ENCODE results near the gene KRT33B. TPM values are rescaled to one million over a fixed set of nuclear protein-coding genes. Genes with fewer than 3 reads are reported as not detected.
A peak's percentile ranks its signal among the peaks of the same experiment; 100 is the strongest.

Gene KRT33B
- total RNA-seq, 1 donor from 2014 or later = not detected

DNA sequence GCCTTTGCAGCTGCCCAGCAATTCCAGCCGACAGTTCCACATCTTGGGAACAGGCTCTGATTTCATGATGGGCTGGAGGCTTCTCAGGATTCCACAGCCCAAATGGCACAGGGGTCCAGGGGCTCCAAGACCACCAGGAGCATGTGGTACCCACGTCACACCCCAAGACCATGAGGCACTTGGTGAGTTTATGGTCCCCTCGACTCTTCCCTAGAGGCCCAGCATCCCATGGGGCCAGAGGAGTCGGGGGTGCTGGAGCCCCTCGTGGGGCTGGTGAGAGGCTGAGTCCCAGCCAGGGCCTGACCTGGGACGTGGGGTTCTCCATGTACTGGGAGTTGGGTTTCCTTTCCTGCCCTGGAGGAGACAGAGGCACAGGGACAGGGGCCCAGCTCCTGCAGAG is 44.0 kb downstream of the KRT33B start:
- DNase-seq (ENCODE audit: low read depth in 2 of 2) = no peak

DNA sequence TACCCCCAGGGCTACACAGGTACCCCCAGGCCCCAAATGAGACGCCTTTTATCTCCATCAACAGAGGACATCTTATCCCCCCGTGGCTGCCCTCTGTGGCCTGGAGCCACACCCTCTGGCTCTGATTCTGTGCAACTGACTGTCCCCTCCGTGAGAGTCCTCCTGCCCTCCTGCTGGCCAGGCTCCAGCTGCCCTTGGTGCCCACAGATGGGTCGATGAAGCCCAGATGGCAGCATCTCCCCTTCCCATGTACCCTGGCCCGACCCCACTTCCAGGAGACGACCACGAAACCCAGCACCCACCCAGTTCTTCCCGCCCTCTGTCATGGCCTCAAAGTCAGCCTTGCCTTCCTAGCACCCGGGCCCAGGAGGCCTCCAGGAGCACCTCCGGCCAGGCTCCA is 44.5 kb downstream of the KRT33B start:
- DNase-seq (ENCODE audit: low read depth in 2 of 2) = no peak

DNA sequence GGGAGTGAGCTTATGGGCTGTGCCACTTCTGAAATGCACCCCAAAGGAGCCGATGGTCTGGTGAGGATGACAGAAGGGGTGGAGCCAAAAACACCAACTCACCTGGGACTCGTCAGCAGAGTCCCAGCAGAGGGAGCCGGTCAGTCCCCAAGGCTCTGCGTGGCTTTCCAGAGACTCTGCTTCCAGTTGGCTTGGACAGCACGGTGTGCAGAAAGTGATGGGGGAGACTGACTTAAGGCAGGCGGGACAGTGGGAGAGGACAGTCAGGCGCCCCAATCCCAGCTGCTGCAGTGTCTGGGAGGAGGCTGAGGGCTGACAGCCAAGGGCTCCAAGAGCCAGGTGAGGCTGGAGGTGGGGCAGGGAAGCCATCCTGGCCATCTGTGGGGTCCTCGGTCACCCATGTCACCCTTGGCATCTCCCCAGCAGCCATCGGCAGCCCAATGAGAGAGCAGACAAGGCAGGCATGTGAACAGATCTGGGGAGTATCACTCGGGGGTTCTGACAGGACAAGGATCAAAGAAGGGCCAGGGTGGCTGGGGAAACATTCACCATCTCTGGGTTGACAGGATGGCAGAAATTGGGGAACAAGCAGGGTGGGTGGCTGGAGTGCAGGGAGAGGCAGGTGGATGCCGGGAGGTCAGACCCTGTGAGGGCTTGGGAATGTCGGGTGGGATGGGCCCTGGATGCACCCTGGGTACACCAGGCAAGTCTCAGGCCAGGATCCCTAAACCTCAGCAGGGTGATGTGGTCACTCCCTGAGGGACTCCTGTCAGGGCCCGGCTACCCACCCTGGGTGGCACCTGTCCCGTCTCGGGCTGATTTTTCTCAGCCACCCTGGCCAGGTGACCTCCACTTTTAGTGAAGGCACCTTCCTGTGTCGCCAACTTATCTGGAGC is 45.2 kb downstream of the KRT33B start:
- DNase-seq (ENCODE audit: low read depth in 2 of 2) = peak in 1 of 2 donors; percentile 18

DNA sequence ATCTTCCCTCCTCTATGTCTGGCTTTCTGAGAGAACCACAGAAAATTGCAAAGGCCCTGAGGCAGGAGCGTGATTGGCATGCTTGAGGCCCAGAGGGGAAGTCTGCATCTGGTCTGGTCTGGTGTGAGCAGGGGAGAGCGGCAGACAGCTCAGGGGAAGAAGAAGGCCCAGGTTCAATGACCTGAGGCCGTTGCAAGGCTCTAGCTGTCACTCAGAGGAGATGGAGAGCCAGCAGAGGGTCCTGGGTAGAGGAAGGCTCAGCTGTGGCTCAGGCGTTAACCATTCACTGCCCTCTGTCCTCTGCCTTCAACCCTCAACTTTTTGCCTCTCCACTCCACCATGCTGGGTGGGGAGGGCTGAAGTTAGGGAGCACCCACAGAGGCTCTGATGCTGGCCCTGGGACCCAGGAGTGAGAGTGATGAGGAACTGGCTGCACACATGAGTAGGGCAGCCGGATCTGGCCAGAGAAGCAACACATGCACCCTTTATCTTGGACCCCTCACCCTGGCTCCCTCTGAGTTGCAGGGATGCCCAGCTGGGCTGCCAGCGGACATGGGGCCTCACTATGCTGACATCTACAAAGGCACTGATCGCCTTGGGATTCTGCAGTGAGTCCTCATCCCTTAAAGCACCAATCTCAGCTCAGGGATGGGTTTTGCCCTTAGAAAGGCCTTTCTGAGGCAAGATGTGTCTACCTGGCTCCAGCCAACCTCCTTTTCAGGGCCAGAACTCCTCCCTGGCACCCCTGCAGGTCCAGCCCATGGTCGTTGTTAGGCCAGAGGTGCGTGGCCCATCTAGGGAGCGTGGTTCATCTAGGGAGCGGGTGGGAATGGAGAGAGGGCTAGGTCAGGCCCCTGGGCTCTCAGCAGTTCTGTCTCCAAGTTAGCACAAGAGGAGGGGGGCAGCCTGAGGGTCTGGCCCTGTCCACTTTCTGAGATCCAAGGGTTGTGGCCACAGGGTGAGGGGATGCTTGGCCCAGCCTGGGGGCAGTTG is 46.4 kb downstream of the KRT33B start:
- DNase-seq (ENCODE audit: low read depth in 2 of 2) = no peak

DNA sequence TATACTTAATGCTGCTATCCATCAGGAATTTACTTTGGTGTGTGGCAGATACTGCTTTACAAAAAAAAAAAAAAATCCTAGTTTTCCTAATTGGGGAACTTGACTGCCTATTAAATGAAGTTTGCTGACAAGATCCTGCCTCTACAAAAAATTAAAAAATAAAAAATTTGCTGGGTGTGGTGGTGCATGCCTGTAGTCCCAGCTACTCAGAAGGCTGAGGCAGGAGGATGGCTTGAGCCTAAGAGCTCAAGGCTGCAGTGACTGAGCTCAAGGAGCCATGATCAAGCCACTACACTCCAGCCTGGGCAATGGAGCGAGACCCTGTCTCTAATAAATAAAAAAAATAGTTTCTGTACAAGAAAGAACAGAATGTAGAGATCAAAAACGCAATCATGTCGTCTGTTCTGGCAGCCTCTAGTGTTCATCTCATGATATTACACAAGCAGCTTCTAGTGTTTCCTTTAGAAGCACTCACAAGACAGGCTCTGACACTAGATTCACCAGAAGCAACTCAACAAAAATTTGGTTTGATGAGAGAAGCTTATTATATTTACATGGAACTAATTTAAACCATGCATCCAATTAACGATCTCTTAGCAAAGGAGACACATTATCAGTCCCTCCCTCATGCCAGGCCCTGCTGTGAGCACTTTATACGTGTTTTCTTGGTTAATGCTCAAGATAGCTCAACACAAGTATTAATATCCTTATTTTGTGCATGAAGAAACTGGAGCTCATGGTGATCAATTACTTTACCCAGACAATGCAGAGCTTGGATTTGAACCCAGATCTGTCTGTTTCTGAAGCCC is 47.3 kb downstream of the KRT33B start:
- peak; percentile 54 to 60 for DNase-seq (ENCODE audit: low read depth in 2 of 2)

DNA sequence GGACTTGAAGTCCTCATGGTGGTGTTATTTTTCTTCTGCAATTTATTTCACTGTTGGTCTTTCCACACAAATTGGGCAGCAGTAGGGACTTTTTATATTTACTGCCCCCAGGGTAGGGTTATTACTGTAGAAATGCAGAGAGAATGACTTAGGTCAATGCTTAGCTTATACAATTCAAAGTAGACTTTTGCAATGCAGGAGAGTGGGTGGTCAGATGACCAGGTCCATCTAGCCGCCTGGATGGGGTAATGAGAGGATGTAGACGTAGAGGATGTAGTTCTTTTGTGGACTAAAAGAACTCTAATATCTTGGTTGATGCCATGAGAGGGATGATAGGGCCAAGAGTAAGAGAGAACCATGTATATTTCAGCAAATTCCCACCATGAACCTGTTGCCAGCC is 51.4 kb downstream of the KRT33B start:
- DNase-seq (ENCODE audit: low read depth in 2 of 2) = no peak

DNA sequence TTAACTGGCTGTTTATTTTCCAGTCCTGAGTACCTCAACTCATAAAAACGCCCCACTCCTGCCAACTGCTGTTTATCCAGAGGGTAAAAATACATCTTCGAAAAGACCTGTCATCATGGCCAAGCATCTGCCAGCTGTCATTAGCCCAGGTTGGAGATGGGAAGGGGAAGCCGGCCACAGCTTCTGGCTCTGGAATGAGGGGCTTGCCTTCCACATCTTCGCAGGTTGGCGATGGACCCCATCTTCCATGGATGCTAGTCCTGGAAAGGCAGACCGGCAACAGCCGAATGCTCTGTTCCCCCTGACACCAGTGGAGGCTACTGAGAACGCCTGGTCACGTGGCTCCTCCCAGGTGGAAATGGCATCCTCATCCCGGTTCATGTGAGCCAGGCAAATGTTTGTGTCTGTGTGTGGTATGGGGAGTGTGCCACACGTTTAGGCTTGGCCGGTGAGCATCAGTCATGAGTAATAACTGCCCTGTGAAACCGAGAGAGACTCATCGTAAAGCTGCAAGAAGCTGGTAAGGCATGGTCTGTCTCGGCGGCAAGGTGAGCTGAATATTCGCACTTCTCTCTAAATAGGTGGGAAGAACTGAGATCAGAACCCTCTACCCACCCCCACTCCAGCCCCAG is 53.7 kb downstream of the KRT33B start:
- no peak for DNase-seq (ENCODE audit: low read depth in 2 of 2)

DNA sequence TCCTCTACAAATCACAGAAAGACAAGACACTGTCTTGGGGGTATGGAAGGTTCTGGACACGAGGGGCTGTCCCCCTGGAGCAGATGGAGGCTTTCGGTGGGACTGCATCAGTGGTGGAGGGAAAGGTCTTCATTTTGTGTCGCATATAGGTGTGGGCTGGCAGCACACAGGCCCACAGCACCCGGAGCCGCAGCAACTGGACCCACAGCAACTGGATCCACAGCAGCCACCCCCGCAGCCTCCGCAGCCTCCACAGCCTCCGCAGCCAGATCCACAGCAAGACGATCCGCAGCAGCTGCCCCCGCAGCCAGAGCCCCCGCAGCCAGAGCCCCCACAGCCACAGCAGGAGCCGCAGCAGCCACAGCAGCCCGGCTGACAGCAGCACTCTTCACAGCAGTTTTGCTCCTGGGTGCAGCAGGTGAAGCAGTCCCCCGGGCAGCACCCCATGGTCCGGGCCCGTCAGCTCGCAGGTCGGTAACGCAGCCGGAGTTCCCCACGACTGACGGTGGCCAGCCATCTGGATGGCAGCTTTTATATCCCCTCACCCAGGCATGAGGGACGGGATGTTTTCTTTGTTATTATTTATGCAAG is 54.3 kb downstream of the KRT33B start, which contains the start of gene KRTAP17-1:
Gene KRTAP17-1 (minus strand): TSS at position 507 of the 591 bp plus-strand sequence. CDS start 60 bp downstream, at position 447.
- DNase-seq (ENCODE audit: low read depth in 2 of 2) = no peak

Other genes starting within 250 kb of the KRT33B start
- not detected in 2 replicates for gene KRTAP4-12, start 245.6 kb downstream of the KRT33B start, total RNA-seq
- not detected in 2 replicates for gene KRTAP4-6, start 229.3 kb downstream of the KRT33B start, total RNA-seq
- not detected in 2 replicates for gene KRTAP4-5, start 220.0 kb downstream of the KRT33B start, total RNA-seq
- not detected in 2 replicates for gene KRTAP4-4, start 209.1 kb downstream of the KRT33B start, total RNA-seq
- not detected in 2 replicates for gene KRTAP4-3, start 201.6 kb downstream of the KRT33B start, total RNA-seq
- not detected in 2 replicates for gene KRTAP4-2, start 191.6 kb downstream of the KRT33B start, total RNA-seq
- not detected in 2 replicates for gene KRTAP4-1, start 184.9 kb downstream of the KRT33B start, total RNA-seq
- gene KRTAP9-1, start 179.9 kb downstream of the KRT33B start, total RNA-seq = not detected in 2 replicates
- not detected in 2 replicates for gene KRTAP9-2, start 143.2 kb downstream of the KRT33B start, total RNA-seq
- gene KRTAP9-3, start 137.4 kb downstream of the KRT33B start, total RNA-seq = not detected in 2 replicates
- gene KRTAP9-8, start 131.8 kb downstream of the KRT33B start, total RNA-seq = not detected in 2 replicates
- gene KRTAP9-4, start 120.1 kb downstream of the KRT33B start, total RNA-seq = not detected in 2 replicates
- gene KRTAP9-9, start 114.4 kb downstream of the KRT33B start, total RNA-seq = not detected in 2 replicates
- gene KRTAP9-6, start 104.4 kb downstream of the KRT33B start, total RNA-seq = not detected in 2 replicates
- not detected in 2 replicates for gene KRTAP9-7, start 94.1 kb downstream of the KRT33B start, total RNA-seq
- gene KRTAP29-1, start 67.0 kb downstream of the KRT33B start, total RNA-seq = not detected in 2 replicates
- gene KRTAP16-1, start 60.5 kb downstream of the KRT33B start, total RNA-seq = not detected in 2 replicates
- not detected in 2 replicates for gene KRTAP17-1, start 54.1 kb downstream of the KRT33B start, total RNA-seq
- not detected in 2 replicates for gene KRT33A, start 19.0 kb downstream of the KRT33B start, total RNA-seq
- gene KRT34, start 12.5 kb upstream of the KRT33B start, total RNA-seq = not detected in 2 replicates
- not detected in 2 replicates for gene KRT31, start 27.8 kb upstream of the KRT33B start, total RNA-seq
- not detected in 2 replicates for gene KRT37, start 54.8 kb upstream of the KRT33B start, total RNA-seq
- gene KRT38, start 71.2 kb upstream of the KRT33B start, total RNA-seq = not detected in 2 replicates
- gene KRT32, start 97.6 kb upstream of the KRT33B start, total RNA-seq = not detected in 2 replicates
- gene KRT35, start 111.3 kb upstream of the KRT33B start, total RNA-seq = not detected in 2 replicates
- not detected in 2 replicates for gene KRT36, start 120.1 kb upstream of the KRT33B start, total RNA-seq
- under 0.01 TPM in 1 of 2 replicates, not detected in the other for gene KRT13, start 135.8 kb upstream of the KRT33B start, total RNA-seq
- 0.20 and 1.5 TPM in 2 replicates for gene KRT15, start 149.1 kb upstream of the KRT33B start, total RNA-seq
- gene KRT19, start 158.5 kb upstream of the KRT33B start, total RNA-seq = 2.8 and 13.1 TPM in 2 replicates
- gene KRT9, start 202.2 kb upstream of the KRT33B start, total RNA-seq = not detected in 2 replicates
- not detected in 2 replicates for gene KRT14, start 217.1 kb upstream of the KRT33B start, total RNA-seq
- gene KRT16, start 243.0 kb upstream of the KRT33B start, total RNA-seq = not detected in 2 replicates

Data from lung microvascular endothelial cell (primary cell).